Keratinocyte (primary cell): ENCODE measurements around the gene KLHL29. TPM values are rescaled to one million over a fixed set of nuclear protein-coding genes. Genes with fewer than 3 reads are reported as not detected.

Source experiments
- DNase-seq: peaks from one replicate; pipeline ENCODE4 v3.0.0-alpha.2; 2011; ENCODE audit warnings: low read depth, missing footprints, low spot score
- FAIRE-seq: peaks from 2 replicates; lab custom pipeline; 2011; peaks lifted over from hg19 to GRCh38; lab: Jason Lieb, UNC
- H2AFZ ChIP-seq: 2 replicates; pipeline ENCODE4 v1.6.0; 2012; ENCODE audit warnings: low read length, control low read depth, inconsistent platforms; ENCODE audit not compliant: control insufficient read depth
- H3K27ac ChIP-seq: 2 replicates; pipeline ENCODE4 v1.5.1; 2011; ENCODE audit warnings: low read length; ENCODE audit not compliant: control insufficient read depth, insufficient read depth
- H3K27me3 ChIP-seq: 3 replicates; pipeline ENCODE4 v1.6.0; 2011; ENCODE audit warnings: low read length; ENCODE audit not compliant: control insufficient read depth, insufficient read depth; ENCODE audit errors: extremely low read depth
- H3K36me3 ChIP-seq, 2 experiments: 2 replicates in 1 of 2; 3 replicates in 1 of 2; pipeline ENCODE4 v1.5.1; 2011; ENCODE audit warnings: low read length in 2 of 2, mild to moderate bottlenecking in 1 of 2; ENCODE audit not compliant: control insufficient read depth in 2 of 2, insufficient read depth in 2 of 2; ENCODE audit errors: extremely low read depth in 1 of 2
- H3K4me1 ChIP-seq: 3 replicates; pipeline ENCODE4 v1.5.1; 2011; ENCODE audit warnings: low read length; ENCODE audit not compliant: control insufficient read depth, insufficient read depth; ENCODE audit errors: extremely low read depth
- H3K4me2 ChIP-seq: 3 replicates; pipeline ENCODE4 v1.6.0; 2011; ENCODE audit warnings: low read depth, low read length; ENCODE audit not compliant: control insufficient read depth, insufficient read depth; ENCODE audit errors: extremely low read depth
- H3K4me3 ChIP-seq, 3 experiments: fragments of 200-600 bp in 1 of 3; sonication (generic) in 1 of 3; 2 replicates in 2 of 3; 3 replicates in 1 of 3; pipeline ENCODE4 v1.5.1; 2011 to 2016; ENCODE audit warnings: low read length in 3 of 3, mild to moderate bottlenecking in 3 of 3, control low read depth in 2 of 3, inconsistent platforms in 1 of 3, low read depth in 1 of 3, mixed read lengths in 1 of 3, mixed run types in 1 of 3, moderate library complexity in 1 of 3; ENCODE audit not compliant: control insufficient read depth in 2 of 3, insufficient read depth in 2 of 3; ENCODE audit errors: extremely low read depth in 1 of 3
- H3K79me2 ChIP-seq: 2 replicates; pipeline ENCODE4 v1.6.0; 2012; ENCODE audit warnings: low read length; ENCODE audit not compliant: control insufficient read depth, insufficient read depth
- H3K9ac ChIP-seq: 3 replicates; pipeline ENCODE4 v1.6.0; 2011; ENCODE audit warnings: low read length; ENCODE audit not compliant: control insufficient read depth, insufficient read depth; ENCODE audit errors: extremely low read depth
- H3K9me1 ChIP-seq: 3 replicates; pipeline ENCODE4 v1.6.0; 2011; ENCODE audit warnings: low read length; ENCODE audit not compliant: control insufficient read depth, insufficient read depth; ENCODE audit errors: extremely low read depth
- H3K9me3 ChIP-seq: 2 replicates; pipeline ENCODE4 v1.5.1; 2012; ENCODE audit warnings: low read depth, low read length; ENCODE audit not compliant: control insufficient read depth
- H4K20me1 ChIP-seq: 3 replicates; pipeline ENCODE4 v1.6.0; 2011; ENCODE audit warnings: low read length; ENCODE audit not compliant: control insufficient read depth, insufficient read depth; ENCODE audit errors: extremely low read depth
- EZH2 ChIP-seq: IDR thresholded peaks from one replicate; pipeline ENCODE4 v1.6.1; 2012; ENCODE audit warnings: inconsistent platforms, mild to moderate bottlenecking, low read length, moderate library complexity
- dilution Hi-C: fragments of 300-500 bp; cut with MboI; formaldehyde crosslinking; loops from one replicate; pipeline ENCODE4 v1.7.0; 2020; ENCODE audit warnings: low sequenced_read_pairs; ENCODE audit not compliant: extremely low pct_ligation_motif_present
- polyA plus RNA-seq, 5 experiments: library from polyadenylated mRNA; depleted of rRNA in 3 of 5; stranded (reverse) in 3 of 5; stranded (forward) in 1 of 5; unstranded in 1 of 5; fragments of >200 nt; gene quantifications; 1 replicate in 1 of 5; 2 replicates in 3 of 5; 3 replicates in 1 of 5; pipeline versions ENCODE4 v1.2.1 to v1.2.3, GENCODE V29; 2011 to 2012; ENCODE audit warnings: missing spikeins in 2 of 5, low read depth in 1 of 5, low replicate concordance in 1 of 5
- TF ChIP-seq, protein P1 (sequence below), 3 experiments: IDR thresholded peaks in 1 of 3; conservative IDR thresholded peaks in 1 of 3; optimal IDR thresholded peaks in 1 of 3; 2 replicates in 2 of 3; 3 replicates in 1 of 3; pipeline versions ENCODE3 to v1.5.1; 2011; ENCODE audit warnings: low read length in 3 of 3, mild to moderate bottlenecking in 3 of 3, moderate library complexity in 2 of 3, control low read depth in 1 of 3, inconsistent platforms in 1 of 3; ENCODE audit not compliant: insufficient read depth in 2 of 3; ENCODE audit errors: extremely low read depth in 1 of 3

Gene KLHL29
- polyA plus RNA-seq, 1 donor (not counting 4 experiments of a cell fraction or from before 2014, with no cell fraction given) = 4.7 TPM

DNA sequence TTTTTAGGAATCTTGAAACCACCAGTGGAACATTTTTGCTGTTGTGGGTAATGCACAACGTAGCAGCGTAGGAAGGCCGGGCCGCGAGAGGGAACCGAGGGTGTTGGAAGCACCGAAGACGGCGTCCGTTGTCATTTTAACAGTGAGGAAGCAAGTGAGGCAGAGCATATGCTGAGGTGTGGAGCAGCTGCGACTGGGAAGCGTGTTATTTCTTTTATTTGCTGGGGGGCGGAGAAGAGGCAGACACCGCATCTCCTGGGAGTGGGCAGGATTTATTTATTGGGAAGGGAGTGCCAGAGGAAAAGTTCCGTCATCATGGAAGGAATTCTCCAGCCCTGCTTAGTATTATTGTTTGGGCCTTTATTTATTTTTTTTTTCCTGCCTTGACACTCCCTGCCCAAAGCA is 232.8 kb downstream of the KLHL29 start:
- Histone ChIP-seq H3K27ac (no peak overlapping the region), H3K9ac (no peak overlapping the region), H3K9me3 (no peaks in the 10 kb centered on the region), H3K4me2 (no peak overlapping the region), H4K20me1 (peaks cover 2% of the 10 kb centered on the region), H3K4me1 (no peaks in the 10 kb centered on the region), H2AFZ (no peak overlapping the region), H3K27me3 (no peaks in the 10 kb centered on the region), H3K79me2 (no peaks in the 10 kb centered on the region), H3K4me3 (no peak overlapping the region), H3K36me3 (no peaks in the 10 kb centered on the region), H3K9me1 (no peaks in the 10 kb centered on the region)
- dilution Hi-C loops = no loop called here
- FAIRE-seq (no peak), DNase-seq (no peak)
- TF ChIP-seq, protein P1, sequence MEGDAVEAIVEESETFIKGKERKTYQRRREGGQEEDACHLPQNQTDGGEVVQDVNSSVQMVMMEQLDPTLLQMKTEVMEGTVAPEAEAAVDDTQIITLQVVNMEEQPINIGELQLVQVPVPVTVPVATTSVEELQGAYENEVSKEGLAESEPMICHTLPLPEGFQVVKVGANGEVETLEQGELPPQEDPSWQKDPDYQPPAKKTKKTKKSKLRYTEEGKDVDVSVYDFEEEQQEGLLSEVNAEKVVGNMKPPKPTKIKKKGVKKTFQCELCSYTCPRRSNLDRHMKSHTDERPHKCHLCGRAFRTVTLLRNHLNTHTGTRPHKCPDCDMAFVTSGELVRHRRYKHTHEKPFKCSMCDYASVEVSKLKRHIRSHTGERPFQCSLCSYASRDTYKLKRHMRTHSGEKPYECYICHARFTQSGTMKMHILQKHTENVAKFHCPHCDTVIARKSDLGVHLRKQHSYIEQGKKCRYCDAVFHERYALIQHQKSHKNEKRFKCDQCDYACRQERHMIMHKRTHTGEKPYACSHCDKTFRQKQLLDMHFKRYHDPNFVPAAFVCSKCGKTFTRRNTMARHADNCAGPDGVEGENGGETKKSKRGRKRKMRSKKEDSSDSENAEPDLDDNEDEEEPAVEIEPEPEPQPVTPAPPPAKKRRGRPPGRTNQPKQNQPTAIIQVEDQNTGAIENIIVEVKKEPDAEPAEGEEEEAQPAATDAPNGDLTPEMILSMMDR (optimal IDR thresholded peaks at IDR 0.05 in 1 of 3, IDR thresholded peaks at IDR 0.05 in 1 of 3, conservative IDR thresholded peaks at IDR 0.05 in 1 of 3; ENCODE audit: extremely low read depth in 1 of 3, insufficient read depth in 2 of 3, low read length in 3 of 3) = no peak
- no peak for TF ChIP-seq EZH2

DNA sequence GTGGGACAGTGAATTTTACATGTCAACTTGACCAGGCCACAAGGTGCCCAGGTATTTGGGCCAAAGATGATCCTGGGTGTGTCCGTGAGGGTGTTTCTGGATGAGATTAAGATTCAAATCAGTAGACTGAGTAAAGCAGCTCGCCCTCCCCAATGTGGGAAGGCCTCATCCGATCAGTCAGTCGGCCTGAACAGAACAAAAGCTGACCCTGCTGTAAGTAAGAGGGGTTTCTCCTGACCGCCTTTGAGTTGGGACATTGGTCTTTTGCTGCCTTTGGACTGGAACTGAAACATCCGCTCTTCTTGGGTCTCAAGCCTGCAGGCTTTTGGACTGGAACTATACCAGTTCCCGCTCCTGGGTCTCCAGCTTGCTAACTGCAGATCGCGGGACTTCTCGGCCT is 233.3 kb downstream of the KLHL29 start:
- Histone ChIP-seq H3K9me3 (no peaks in the 10 kb centered on the region), H3K27me3 (no peaks in the 10 kb centered on the region), H3K9ac (no peak overlapping the region), H3K4me2 (no peak overlapping the region), H2AFZ (no peak overlapping the region), H3K36me3 (no peaks in the 10 kb centered on the region), H3K79me2 (no peaks in the 10 kb centered on the region), H3K27ac (no peak overlapping the region), H3K4me1 (no peaks in the 10 kb centered on the region), H4K20me1 (peaks cover 2% of the 10 kb centered on the region), H3K9me1 (no peaks in the 10 kb centered on the region), H3K4me3 (no peak overlapping the region)
- FAIRE-seq (no peak), DNase-seq (no peak)
- dilution Hi-C loops = no loop called here
- no peak for TF ChIP-seq EZH2
- TF ChIP-seq, protein P1 (optimal IDR thresholded peaks at IDR 0.05 in 1 of 3, IDR thresholded peaks at IDR 0.05 in 1 of 3, conservative IDR thresholded peaks at IDR 0.05 in 1 of 3; ENCODE audit: extremely low read depth in 1 of 3, insufficient read depth in 2 of 3, low read length in 3 of 3) = no peak
